ENCODE data around the gene PBX4. TPM values are rescaled to one million over a fixed set of nuclear protein-coding genes. Genes with fewer than 3 reads are reported as not detected.

The PBX4 gene
- total and polyA plus RNA-seq, 10 of the 15 experiments (the other 5 are each of a cell fraction or from before 2014, with no cell fraction given), result 0.18 to 17.3 (median 4.2) TPM

DNA sequence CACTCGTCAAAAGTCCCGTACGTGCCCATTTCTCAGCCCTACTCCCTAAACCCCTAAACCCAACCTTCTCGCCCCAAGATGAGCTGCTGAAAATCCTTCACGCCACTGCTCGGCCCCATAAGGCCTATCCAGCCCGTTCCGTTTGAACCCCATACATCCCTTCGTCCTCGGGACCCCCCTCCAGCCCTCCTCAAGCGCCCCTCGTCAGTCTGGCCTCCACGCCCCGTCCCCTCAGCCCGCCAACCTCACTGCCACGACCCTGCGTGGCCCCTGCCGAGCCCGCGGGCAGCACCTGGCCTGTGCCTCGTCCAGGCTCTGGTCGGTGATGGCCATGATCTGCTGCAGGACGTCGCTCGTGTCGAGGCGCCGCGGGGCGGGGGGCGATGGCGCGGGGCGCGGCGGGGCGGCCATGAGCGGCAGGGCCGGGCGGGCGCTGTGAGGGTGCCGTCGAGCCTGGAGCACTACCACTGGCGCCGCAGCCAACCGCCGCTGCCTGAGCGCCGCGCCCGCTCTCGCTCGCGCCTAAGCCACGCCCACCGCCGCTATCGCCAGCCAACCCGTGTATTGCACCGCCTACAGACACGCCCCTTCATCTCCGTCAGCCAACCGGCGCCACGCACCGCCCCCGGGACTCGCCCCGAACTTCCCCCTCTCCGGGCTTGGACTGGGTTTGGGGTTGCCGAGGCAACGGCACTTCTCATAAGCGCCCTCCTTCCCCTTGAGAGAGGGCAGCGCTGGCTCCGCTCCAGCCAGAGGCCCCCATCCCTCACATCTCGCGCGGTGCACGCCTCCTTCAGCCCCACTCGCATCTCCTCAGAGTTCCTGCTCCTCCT, at the start of gene PBX4 (continued):
- TF ChIP-seq, protein P1, sequence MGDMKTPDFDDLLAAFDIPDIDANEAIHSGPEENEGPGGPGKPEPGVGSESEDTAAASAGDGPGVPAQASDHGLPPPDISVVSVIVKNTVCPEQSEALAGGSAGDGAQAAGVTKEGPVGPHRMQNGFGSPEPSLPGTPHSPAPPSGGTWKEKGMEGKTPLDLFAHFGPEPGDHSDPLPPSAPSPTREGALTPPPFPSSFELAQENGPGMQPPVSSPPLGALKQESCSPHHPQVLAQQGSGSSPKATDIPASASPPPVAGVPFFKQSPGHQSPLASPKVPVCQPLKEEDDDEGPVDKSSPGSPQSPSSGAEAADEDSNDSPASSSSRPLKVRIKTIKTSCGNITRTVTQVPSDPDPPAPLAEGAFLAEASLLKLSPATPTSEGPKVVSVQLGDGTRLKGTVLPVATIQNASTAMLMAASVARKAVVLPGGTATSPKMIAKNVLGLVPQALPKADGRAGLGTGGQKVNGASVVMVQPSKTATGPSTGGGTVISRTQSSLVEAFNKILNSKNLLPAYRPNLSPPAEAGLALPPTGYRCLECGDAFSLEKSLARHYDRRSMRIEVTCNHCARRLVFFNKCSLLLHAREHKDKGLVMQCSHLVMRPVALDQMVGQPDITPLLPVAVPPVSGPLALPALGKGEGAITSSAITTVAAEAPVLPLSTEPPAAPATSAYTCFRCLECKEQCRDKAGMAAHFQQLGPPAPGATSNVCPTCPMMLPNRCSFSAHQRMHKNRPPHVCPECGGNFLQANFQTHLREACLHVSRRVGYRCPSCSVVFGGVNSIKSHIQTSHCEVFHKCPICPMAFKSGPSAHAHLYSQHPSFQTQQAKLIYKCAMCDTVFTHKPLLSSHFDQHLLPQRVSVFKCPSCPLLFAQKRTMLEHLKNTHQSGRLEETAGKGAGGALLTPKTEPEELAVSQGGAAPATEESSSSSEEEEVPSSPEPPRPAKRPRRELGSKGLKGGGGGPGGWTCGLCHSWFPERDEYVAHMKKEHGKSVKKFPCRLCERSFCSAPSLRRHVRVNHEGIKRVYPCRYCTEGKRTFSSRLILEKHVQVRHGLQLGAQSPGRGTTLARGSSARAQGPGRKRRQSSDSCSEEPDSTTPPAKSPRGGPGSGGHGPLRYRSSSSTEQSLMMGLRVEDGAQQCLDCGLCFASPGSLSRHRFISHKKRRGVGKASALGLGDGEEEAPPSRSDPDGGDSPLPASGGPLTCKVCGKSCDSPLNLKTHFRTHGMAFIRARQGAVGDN (IDR thresholded peaks at IDR 0.05), result peak; percentile 63
- TF ChIP-seq TCF7 (IDR thresholded peaks at IDR 0.05; ENCODE audit: borderline replicate concordance), result no peak
- TF ChIP-seq EED (IDR thresholded peaks at IDR 0.05; ENCODE audit: low read depth), result no peak
- TF ChIP-seq, protein P2, sequence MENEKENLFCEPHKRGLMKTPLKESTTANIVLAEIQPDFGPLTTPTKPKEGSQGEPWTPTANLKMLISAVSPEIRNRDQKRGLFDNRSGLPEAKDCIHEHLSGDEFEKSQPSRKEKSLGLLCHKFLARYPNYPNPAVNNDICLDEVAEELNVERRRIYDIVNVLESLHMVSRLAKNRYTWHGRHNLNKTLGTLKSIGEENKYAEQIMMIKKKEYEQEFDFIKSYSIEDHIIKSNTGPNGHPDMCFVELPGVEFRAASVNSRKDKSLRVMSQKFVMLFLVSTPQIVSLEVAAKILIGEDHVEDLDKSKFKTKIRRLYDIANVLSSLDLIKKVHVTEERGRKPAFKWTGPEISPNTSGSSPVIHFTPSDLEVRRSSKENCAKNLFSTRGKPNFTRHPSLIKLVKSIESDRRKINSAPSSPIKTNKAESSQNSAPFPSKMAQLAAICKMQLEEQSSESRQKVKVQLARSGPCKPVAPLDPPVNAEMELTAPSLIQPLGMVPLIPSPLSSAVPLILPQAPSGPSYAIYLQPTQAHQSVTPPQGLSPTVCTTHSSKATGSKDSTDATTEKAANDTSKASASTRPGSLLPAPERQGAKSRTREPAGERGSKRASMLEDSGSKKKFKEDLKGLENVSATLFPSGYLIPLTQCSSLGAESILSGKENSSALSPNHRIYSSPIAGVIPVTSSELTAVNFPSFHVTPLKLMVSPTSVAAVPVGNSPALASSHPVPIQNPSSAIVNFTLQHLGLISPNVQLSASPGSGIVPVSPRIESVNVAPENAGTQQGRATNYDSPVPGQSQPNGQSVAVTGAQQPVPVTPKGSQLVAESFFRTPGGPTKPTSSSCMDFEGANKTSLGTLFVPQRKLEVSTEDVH (IDR thresholded peaks at IDR 0.05; ENCODE audit: low read depth, partially characterized antibody), result no peak
- TF ChIP-seq, protein P3, sequence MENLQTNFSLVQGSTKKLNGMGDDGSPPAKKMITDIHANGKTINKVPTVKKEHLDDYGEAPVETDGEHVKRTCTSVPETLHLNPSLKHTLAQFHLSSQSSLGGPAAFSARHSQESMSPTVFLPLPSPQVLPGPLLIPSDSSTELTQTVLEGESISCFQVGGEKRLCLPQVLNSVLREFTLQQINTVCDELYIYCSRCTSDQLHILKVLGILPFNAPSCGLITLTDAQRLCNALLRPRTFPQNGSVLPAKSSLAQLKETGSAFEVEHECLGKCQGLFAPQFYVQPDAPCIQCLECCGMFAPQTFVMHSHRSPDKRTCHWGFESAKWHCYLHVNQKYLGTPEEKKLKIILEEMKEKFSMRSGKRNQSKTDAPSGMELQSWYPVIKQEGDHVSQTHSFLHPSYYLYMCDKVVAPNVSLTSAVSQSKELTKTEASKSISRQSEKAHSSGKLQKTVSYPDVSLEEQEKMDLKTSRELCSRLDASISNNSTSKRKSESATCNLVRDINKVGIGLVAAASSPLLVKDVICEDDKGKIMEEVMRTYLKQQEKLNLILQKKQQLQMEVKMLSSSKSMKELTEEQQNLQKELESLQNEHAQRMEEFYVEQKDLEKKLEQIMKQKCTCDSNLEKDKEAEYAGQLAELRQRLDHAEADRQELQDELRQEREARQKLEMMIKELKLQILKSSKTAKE (IDR thresholded peaks at IDR 0.05; ENCODE audit: low read depth, poor library complexity, severe bottlenecking), result no peak
- TF ChIP-seq, protein P4, sequence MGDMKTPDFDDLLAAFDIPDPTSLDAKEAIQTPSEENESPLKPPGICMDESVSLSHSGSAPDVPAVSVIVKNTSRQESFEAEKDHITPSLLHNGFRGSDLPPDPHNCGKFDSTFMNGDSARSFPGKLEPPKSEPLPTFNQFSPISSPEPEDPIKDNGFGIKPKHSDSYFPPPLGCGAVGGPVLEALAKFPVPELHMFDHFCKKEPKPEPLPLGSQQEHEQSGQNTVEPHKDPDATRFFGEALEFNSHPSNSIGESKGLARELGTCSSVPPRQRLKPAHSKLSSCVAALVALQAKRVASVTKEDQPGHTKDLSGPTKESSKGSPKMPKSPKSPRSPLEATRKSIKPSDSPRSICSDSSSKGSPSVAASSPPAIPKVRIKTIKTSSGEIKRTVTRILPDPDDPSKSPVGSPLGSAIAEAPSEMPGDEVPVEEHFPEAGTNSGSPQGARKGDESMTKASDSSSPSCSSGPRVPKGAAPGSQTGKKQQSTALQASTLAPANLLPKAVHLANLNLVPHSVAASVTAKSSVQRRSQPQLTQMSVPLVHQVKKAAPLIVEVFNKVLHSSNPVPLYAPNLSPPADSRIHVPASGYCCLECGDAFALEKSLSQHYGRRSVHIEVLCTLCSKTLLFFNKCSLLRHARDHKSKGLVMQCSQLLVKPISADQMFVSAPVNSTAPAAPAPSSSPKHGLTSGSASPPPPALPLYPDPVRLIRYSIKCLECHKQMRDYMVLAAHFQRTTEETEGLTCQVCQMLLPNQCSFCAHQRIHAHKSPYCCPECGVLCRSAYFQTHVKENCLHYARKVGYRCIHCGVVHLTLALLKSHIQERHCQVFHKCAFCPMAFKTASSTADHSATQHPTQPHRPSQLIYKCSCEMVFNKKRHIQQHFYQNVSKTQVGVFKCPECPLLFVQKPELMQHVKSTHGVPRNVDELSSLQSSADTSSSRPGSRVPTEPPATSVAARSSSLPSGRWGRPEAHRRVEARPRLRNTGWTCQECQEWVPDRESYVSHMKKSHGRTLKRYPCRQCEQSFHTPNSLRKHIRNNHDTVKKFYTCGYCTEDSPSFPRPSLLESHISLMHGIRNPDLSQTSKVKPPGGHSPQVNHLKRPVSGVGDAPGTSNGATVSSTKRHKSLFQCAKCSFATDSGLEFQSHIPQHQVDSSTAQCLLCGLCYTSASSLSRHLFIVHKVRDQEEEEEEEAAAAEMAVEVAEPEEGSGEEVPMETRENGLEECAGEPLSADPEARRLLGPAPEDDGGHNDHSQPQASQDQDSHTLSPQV (IDR thresholded peaks at IDR 0.05), result no peak
- no peak for TF ChIP-seq TBL1XR1 (IDR thresholded peaks at IDR 0.05; ENCODE audit: low read depth, low read length)
- TF ChIP-seq POLR2AphosphoS5 (IDR thresholded peaks at IDR 0.05; ENCODE audit: low read length), result peak; percentile 61
- TF ChIP-seq, protein P5, sequence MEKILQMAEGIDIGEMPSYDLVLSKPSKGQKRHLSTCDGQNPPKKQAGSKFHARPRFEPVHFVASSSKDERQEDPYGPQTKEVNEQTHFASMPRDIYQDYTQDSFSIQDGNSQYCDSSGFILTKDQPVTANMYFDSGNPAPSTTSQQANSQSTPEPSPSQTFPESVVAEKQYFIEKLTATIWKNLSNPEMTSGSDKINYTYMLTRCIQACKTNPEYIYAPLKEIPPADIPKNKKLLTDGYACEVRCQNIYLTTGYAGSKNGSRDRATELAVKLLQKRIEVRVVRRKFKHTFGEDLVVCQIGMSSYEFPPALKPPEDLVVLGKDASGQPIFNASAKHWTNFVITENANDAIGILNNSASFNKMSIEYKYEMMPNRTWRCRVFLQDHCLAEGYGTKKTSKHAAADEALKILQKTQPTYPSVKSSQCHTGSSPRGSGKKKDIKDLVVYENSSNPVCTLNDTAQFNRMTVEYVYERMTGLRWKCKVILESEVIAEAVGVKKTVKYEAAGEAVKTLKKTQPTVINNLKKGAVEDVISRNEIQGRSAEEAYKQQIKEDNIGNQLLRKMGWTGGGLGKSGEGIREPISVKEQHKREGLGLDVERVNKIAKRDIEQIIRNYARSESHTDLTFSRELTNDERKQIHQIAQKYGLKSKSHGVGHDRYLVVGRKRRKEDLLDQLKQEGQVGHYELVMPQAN (conservative IDR thresholded peaks at IDR 0.05), result peak; percentile 79
- peak in 1 of 2 experiments; percentile 40; a peak in 2 of 4 replicates for TF ChIP-seq BHLHE40 (IDR thresholded peaks at IDR 0.05; ENCODE audit: borderline replicate concordance in 1 of 2, low read depth in 2 of 2, low read length in 1 of 2)
- no peak for TF ChIP-seq ZNF622 (IDR thresholded peaks at IDR 0.05)
